ENCODE data around the gene C14orf180.

DNA sequence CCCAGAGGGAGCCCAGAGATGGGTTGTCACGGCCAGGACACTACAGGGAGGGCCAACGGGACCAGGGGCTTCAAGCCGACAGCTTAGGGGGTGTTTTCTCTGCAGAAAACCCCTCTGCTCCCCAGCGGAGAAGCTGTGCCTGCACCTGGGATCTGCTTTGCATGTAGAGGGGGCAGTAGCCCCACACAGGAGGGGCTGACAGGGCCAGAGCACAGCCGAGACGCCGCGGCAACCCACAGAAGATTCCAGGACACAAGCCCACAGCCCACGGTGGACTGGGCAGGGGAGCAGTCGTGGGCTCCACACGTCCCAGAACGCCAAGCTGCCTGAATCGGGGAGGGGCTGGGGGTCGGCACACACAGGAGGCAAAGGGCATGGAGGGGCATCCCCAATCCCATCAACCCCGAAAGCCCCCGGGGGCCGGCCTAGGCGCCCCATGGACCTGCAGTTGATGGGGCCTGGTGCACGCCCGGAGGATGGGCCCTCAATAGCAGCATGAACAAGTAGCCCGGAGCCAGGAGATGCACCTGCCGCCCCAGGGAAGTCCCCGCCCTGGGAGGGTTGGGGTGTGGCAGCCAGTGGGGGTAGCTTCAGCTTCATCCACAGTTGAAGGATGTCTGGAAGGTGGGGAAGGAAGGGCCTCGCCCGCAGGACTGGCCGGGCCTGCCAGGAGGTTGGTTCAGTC lies 55.5 kb downstream of the C14orf180 start:
- TF ChIP-seq POLR2A (IDR thresholded peaks at IDR 0.05; ENCODE audit: low read depth, low read length) (no peak), POLR2AphosphoS5 (IDR thresholded peaks at IDR 0.05; ENCODE audit: low read depth, low read length) (no peak)
